WTC11 (cell line): ENCODE data around the gene LEAP2. TPM values are rescaled to one million over a fixed set of nuclear protein-coding genes. Genes with fewer than 3 reads are reported as not detected.

ENCODE experiments used
- ATAC-seq: fragments of 200-7000 bp; cut with Tn5 transposase; 2 replicates; pipeline ENCODE4 v1.10.0; 2021; ENCODE audit warnings: mild to moderate bottlenecking, moderate library complexity
- CTCF ChIA-PET: fragments of 300-600 bp; sonication (Branson Sonifier 250); formaldehyde crosslinking; loops from one replicate; lab custom pipeline; 2021; ENCODE audit warnings: antibody characterized with exemption; lab: Charles Lee
- POLR2A ChIA-PET: fragments of 350-600 bp; sonication (Branson Sonifier 250); formaldehyde crosslinking; loops from one replicate; lab custom pipeline; 2021; ENCODE audit warnings: antibody characterized with exemption; lab: Charles Lee
- DNase-seq: peaks from one replicate; pipeline ENCODE4 v3.0.0; 2021; ENCODE audit warnings: low spot score
- H3K27ac Mint-ChIP-seq: 2 replicates; pipeline ENCODE4 v1.8.0; 2021; ENCODE audit warnings: mixed read lengths
- H3K27me3 Mint-ChIP-seq: 2 replicates; pipeline ENCODE4 v1.8.0; 2021; ENCODE audit warnings: low read depth, mild to moderate bottlenecking, moderate library complexity, mixed read lengths
- H3K36me3 Mint-ChIP-seq: 2 replicates; pipeline ENCODE4 v1.8.0; 2021; ENCODE audit warnings: mixed read lengths
- H3K4me1 Mint-ChIP-seq: 2 replicates; pipeline ENCODE4 v1.8.0; 2022; ENCODE audit warnings: mixed read lengths
- H3K4me3 Mint-ChIP-seq: 2 replicates; pipeline ENCODE4 v1.8.0; 2021; ENCODE audit warnings: mild to moderate bottlenecking, moderate library complexity, mixed read lengths
- H3K9me3 Mint-ChIP-seq: 2 replicates; pipeline ENCODE4 v1.8.0; 2021; ENCODE audit warnings: mixed read lengths
- ATF1 ChIP-seq: sonication (generic); formaldehyde crosslinking; IDR thresholded peaks from 2 replicates; pipeline ENCODE4 v1.8.1; 2023; ENCODE audit warnings: mild to moderate bottlenecking, moderate library complexity, missing genetic modification reagents
- ATF2 ChIP-seq: sonication (generic); formaldehyde crosslinking; IDR thresholded peaks from 2 replicates; pipeline ENCODE4 v1.8.1; 2022; ENCODE audit warnings: low read depth, missing genetic modification reagents, borderline replicate concordance
- CDX4 ChIP-seq: fragments of 250-450 bp; sonication (Bioruptor Pico); IDR thresholded peaks from 2 replicates; pipeline ENCODE4 v1.9.0; 2021; ENCODE audit warnings: moderate library complexity, mild to moderate bottlenecking, inconsistent platforms, borderline replicate concordance
- E2F5 ChIP-seq: sonication (generic); formaldehyde crosslinking; IDR thresholded peaks from 2 replicates; pipeline ENCODE4 v1.8.1; 2022; ENCODE audit warnings: mild to moderate bottlenecking, moderate library complexity, missing genetic modification reagents
- GABPB1 ChIP-seq: sonication (generic); formaldehyde crosslinking; IDR thresholded peaks from 2 replicates; pipeline ENCODE4 v1.8.1; 2023; ENCODE audit warnings: mild to moderate bottlenecking, missing genetic modification reagents
- GRHL2 ChIP-seq: fragments of 250-450 bp; sonication (Bioruptor Pico); IDR thresholded peaks from 2 replicates; pipeline ENCODE4 v1.8.0; 2022; ENCODE audit warnings: mild to moderate bottlenecking, moderate library complexity; ENCODE audit not compliant: insufficient replicate concordance, severe bottlenecking
- KAT7 ChIP-seq: sonication (generic); formaldehyde crosslinking; IDR thresholded peaks from 2 replicates; pipeline ENCODE4 v1.8.1; 2023; ENCODE audit warnings: missing genetic modification reagents, mild to moderate bottlenecking, borderline replicate concordance
- MAX ChIP-seq: sonication (generic); formaldehyde crosslinking; IDR thresholded peaks from 2 replicates; pipeline ENCODE4 v1.8.0; 2022; ENCODE audit warnings: mild to moderate bottlenecking, missing genetic modification reagents
- MXD4 ChIP-seq: fragments of 250-450 bp; sonication (Bioruptor Pico); IDR thresholded peaks from 2 replicates; pipeline ENCODE4 v1.8.0; 2021; ENCODE audit warnings: mild to moderate bottlenecking, moderate library complexity, borderline replicate concordance
- MYBL2 ChIP-seq: sonication (generic); formaldehyde crosslinking; IDR thresholded peaks from 2 replicates; pipeline ENCODE4 v1.8.1; 2023; ENCODE audit warnings: mild to moderate bottlenecking, moderate library complexity, missing genetic modification reagents
- NFE2L1 ChIP-seq: sonication (generic); formaldehyde crosslinking; IDR thresholded peaks from 2 replicates; pipeline ENCODE4 v1.8.1; 2023; ENCODE audit warnings: missing genetic modification reagents
- PRDM15 ChIP-seq: sonication (generic); formaldehyde crosslinking; IDR thresholded peaks from 2 replicates; pipeline ENCODE4 v1.8.0; 2022; ENCODE audit warnings: missing genetic modification reagents
- SMAD3 ChIP-seq: sonication (generic); formaldehyde crosslinking; IDR thresholded peaks from 2 replicates; pipeline ENCODE4 v1.8.0; 2022; ENCODE audit warnings: missing genetic modification reagents, mild to moderate bottlenecking, borderline replicate concordance
- SP1 ChIP-seq: sonication (generic); formaldehyde crosslinking; conservative IDR thresholded peaks from 2 replicates; pipeline ENCODE4 v1.8.1; 2022; ENCODE audit warnings: missing genetic modification reagents
- TCF7 ChIP-seq: sonication (generic); formaldehyde crosslinking; IDR thresholded peaks from 2 replicates; pipeline ENCODE4 v1.8.0; 2022; ENCODE audit warnings: mild to moderate bottlenecking, low read depth, missing genetic modification reagents, moderate library complexity
- TEAD1 ChIP-seq: sonication (generic); formaldehyde crosslinking; IDR thresholded peaks from 2 replicates; pipeline ENCODE4 v1.8.0; 2022; ENCODE audit warnings: mild to moderate bottlenecking, missing genetic modification reagents
- ZBTB21 ChIP-seq: sonication (generic); formaldehyde crosslinking; IDR thresholded peaks from 2 replicates; pipeline ENCODE4 v1.8.1; 2023; ENCODE audit warnings: mild to moderate bottlenecking, missing genetic modification reagents, borderline replicate concordance
- ZNF232 ChIP-seq: sonication (generic); formaldehyde crosslinking; IDR thresholded peaks from 2 replicates; pipeline ENCODE4 v1.8.0; 2022; ENCODE audit warnings: mild to moderate bottlenecking, missing genetic modification reagents
- ZNF263 ChIP-seq: sonication (generic); formaldehyde crosslinking; IDR thresholded peaks from 2 replicates; pipeline ENCODE4 v1.8.1; 2022; ENCODE audit warnings: low read depth, mild to moderate bottlenecking, moderate library complexity, missing genetic modification reagents
- ZNF317 ChIP-seq: sonication (generic); formaldehyde crosslinking; IDR thresholded peaks from 2 replicates; pipeline ENCODE4 v1.8.1; 2023; ENCODE audit warnings: low read depth, mild to moderate bottlenecking, moderate library complexity, missing genetic modification reagents, borderline replicate concordance
- ZNF416 ChIP-seq: fragments of 250-450 bp; sonication (Bioruptor Pico); IDR thresholded peaks from 2 replicates; pipeline ENCODE4 v1.9.0; 2021; ENCODE audit warnings: mild to moderate bottlenecking, inconsistent platforms
- total RNA-seq: library from RNA; stranded (reverse); gene quantifications from 3 replicates; pipeline ENCODE4 v1.2.3, GENCODE V29; 2021
- TF ChIP-seq, protein P1 (sequence below): sonication (generic); formaldehyde crosslinking; IDR thresholded peaks from 2 replicates; pipeline ENCODE4 v1.8.0; 2023; ENCODE audit warnings: missing genetic modification reagents
- TF ChIP-seq, protein P2 (sequence below): sonication (generic); formaldehyde crosslinking; IDR thresholded peaks from 2 replicates; pipeline ENCODE4 v1.8.0; 2022; ENCODE audit warnings: mild to moderate bottlenecking, missing genetic modification reagents
- TF ChIP-seq, protein P3 (sequence below): fragments of 200-600 bp; IDR thresholded peaks from 2 replicates; pipeline ENCODE4 v1.8.0; 2022; ENCODE audit warnings: antibody characterized with exemption

The LEAP2 gene
- total RNA-seq, 1 experiment from 2014 or later, result 2.0 TPM

DNA sequence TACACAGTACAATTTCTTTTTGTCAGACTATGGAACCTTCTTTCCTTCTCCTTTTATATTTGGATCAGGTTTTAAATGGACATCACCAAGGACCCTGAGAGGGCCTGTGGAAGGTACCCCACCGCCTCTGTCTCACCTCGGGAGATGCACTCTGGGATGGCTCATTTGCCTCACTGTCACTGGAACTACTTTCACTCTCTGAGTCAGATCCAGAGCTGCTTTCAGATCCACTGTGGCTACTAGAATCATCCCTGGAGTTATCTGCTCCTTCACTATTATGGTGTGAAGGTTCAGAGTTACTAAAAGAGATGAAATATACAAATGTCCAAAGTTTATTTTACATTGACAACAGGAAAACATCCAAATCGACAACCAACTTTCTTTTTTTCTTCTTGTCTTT, 24.6 kb downstream of the LEAP2 start (continued):
- TF ChIP-seq SMAD3 (CRISPR knock-in tag) (no peak), ATF1 (CRISPR knock-in tag) (no peak), MXD4 (no peak)

DNA sequence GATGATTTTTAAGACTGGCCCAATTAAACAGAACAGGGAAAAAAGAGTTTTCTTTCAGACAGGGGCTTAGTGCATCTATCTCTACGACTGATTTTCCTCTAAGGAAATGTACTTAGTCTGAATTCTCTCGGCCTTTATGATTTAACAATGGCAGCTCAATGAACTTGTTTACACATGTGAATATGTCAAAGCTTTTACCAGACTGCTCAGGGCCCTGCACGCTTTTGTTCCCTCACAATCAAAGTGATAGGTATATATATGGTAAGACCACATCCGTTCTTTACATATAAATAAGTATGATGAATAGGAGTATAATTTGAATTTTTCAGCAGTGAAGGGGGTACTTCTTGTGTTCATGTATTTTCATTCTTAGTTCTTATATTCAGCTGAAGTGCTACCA, 27.6 kb downstream of the LEAP2 start:
- no peak for DNase-seq
- H3K36me3 Mint-ChIP-seq, result peaks cover 32% of the 10 kb centered on the region
- TF ChIP-seq SMAD3 (CRISPR knock-in tag), result no peak
- TF ChIP-seq, protein P1, sequence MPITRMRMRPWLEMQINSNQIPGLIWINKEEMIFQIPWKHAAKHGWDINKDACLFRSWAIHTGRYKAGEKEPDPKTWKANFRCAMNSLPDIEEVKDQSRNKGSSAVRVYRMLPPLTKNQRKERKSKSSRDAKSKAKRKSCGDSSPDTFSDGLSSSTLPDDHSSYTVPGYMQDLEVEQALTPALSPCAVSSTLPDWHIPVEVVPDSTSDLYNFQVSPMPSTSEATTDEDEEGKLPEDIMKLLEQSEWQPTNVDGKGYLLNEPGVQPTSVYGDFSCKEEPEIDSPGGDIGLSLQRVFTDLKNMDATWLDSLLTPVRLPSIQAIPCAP (CRISPR knock-in tag), result no peak
- no peak for TF ChIP-seq SP1 (CRISPR knock-in tag)
- TF ChIP-seq ATF2, result no peak
- TF ChIP-seq TCF7 (CRISPR knock-in tag), result no peak
- no peak for TF ChIP-seq GRHL2 (CRISPR knock-in tag)
- TF ChIP-seq GABPB1 (CRISPR knock-in tag), result no peak
- no peak for TF ChIP-seq KAT7
- no peak for TF ChIP-seq ZBTB21 (CRISPR knock-in tag)
- TF ChIP-seq ZNF317 (CRISPR knock-in tag), result no peak
- TF ChIP-seq NFE2L1 (CRISPR knock-in tag), result no peak
- TF ChIP-seq PRDM15 (CRISPR knock-in tag), result no peak
- no peak for TF ChIP-seq ZNF416
- TF ChIP-seq, protein P2, sequence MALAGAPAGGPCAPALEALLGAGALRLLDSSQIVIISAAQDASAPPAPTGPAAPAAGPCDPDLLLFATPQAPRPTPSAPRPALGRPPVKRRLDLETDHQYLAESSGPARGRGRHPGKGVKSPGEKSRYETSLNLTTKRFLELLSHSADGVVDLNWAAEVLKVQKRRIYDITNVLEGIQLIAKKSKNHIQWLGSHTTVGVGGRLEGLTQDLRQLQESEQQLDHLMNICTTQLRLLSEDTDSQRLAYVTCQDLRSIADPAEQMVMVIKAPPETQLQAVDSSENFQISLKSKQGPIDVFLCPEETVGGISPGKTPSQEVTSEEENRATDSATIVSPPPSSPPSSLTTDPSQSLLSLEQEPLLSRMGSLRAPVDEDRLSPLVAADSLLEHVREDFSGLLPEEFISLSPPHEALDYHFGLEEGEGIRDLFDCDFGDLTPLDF, result no peak
- no peak for TF ChIP-seq ZNF232
- TF ChIP-seq ZNF263 (CRISPR knock-in tag), result no peak
- CTCF ChIA-PET, result no interaction called here
- no peaks in the 10 kb centered on the region for H3K9me3 Mint-ChIP-seq
- POLR2A ChIA-PET, result no interaction called here
- H3K27me3 Mint-ChIP-seq, result no peaks in the 10 kb centered on the region
- no peak overlapping the region for H3K27ac Mint-ChIP-seq
- no peak overlapping the region for H3K4me3 Mint-ChIP-seq
- ATAC-seq, result no peak
- H3K4me1 Mint-ChIP-seq, result no peaks in the 10 kb centered on the region

GRCh38 chr5:132901730-132902129, 28.3 kb downstream of the LEAP2 start:
- no peaks in the 10 kb centered on the region for H3K9me3 Mint-ChIP-seq
- ATAC-seq (no peak; the same call in 1 of the 2 replicates), DNase-seq (no peak)
- TF ChIP-seq MYBL2 (CRISPR knock-in tag), result no peak
- TF ChIP-seq MAX (CRISPR knock-in tag), result no peak
- no peak for TF ChIP-seq CDX4 (CRISPR knock-in tag)
- no peak for TF ChIP-seq E2F5
- TF ChIP-seq, protein P3, sequence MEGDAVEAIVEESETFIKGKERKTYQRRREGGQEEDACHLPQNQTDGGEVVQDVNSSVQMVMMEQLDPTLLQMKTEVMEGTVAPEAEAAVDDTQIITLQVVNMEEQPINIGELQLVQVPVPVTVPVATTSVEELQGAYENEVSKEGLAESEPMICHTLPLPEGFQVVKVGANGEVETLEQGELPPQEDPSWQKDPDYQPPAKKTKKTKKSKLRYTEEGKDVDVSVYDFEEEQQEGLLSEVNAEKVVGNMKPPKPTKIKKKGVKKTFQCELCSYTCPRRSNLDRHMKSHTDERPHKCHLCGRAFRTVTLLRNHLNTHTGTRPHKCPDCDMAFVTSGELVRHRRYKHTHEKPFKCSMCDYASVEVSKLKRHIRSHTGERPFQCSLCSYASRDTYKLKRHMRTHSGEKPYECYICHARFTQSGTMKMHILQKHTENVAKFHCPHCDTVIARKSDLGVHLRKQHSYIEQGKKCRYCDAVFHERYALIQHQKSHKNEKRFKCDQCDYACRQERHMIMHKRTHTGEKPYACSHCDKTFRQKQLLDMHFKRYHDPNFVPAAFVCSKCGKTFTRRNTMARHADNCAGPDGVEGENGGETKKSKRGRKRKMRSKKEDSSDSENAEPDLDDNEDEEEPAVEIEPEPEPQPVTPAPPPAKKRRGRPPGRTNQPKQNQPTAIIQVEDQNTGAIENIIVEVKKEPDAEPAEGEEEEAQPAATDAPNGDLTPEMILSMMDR, result no peak
- no peak for TF ChIP-seq ATF1 (CRISPR knock-in tag)
- TF ChIP-seq GABPB1 (CRISPR knock-in tag), result no peak
- no peak for TF ChIP-seq TEAD1 (CRISPR knock-in tag)
- ChIA-PET POLR2A (no interaction called here), CTCF (no interaction called here)
- H3K27me3 Mint-ChIP-seq, result no peaks in the 10 kb centered on the region
- H3K4me3 Mint-ChIP-seq, result no peak overlapping the region
- H3K27ac Mint-ChIP-seq, result no peak overlapping the region
- H3K4me1 Mint-ChIP-seq, result no peaks in the 10 kb centered on the region
- H3K36me3 Mint-ChIP-seq, result peaks cover 25% of the 10 kb centered on the region
